GM12892 (cell line): ENCODE results near the gene UBL7.

Source experiments
- POLR2A ChIP-seq: IDR thresholded peaks from 2 replicates; pipeline ENCODE4 v1.6.1; 2011; ENCODE audit warnings: low read depth, low read length, control low read depth
- POLR2AphosphoS5 ChIP-seq: IDR thresholded peaks from 2 replicates; pipeline ENCODE4 v1.6.1; 2011; ENCODE audit warnings: low read depth, low read length, control low read depth

DNA sequence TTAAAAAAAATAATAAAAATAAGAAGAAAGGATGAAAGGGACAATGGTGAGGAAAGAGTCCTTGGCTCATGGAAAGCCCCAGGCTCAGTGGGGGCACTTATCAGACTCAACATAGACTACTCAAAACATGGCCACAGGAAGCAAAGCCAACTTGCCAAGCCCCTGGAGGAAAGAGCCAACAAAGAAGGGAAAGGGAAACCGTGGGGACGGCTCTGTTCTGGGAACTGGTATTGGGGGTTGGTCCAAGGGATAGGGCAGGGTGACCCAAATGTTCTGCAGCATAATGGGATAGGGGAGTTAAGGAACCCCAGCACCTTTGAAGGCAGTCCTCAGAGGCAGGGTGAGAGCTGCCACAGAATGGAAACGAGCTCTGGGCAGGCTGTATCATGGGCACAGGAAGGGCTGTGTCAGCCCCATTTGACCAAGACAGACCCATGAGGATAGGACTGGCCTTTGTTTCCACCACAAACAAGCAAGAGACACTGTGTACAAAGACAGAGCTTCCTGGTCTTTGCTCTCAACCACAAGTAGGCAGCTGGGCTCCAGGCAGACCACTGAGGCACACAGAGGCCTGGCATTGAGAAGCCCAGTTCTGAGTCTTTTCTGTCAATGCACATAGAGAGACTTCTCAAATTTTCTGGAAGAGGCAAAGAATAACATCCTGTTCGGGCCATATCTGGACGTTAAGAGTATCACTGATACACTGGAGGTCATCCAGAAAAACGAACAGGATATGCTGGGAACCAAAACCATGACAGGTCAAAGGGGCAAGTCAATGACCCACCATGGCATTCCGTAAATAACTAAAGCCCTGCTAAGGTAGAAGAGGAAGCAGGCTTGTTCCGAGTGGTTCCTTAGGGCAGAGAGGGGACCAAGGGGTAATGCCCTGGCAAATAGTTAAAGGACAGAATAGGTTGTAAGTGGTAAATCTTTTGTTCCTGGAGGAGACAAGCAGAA lies 16.6 kb downstream of the UBL7 start:
- TF ChIP-seq POLR2A (no peak), POLR2AphosphoS5 (no peak)
